Lower leg skin (tissue), 3 donors: ENCODE measurements around the gene NMB.

Source experiments
- POLR2A ChIP-seq, 2 donors: fragments of 450-650 bp; IDR thresholded peaks; one replicate each; pipeline ENCODE4 v1.6.1; 2016 to 2017; ENCODE audit warnings: antibody characterized with exemption in 2 of 2, mild to moderate bottlenecking in 1 of 2, moderate library complexity in 1 of 2
- TF ChIP-seq, protein P1 (sequence below), 3 donors: fragments of 450-650 bp; IDR thresholded peaks; one replicate each; pipeline ENCODE4 v1.5.1; 2016; ENCODE audit warnings: antibody characterized with exemption in 3 of 3, mild to moderate bottlenecking in 3 of 3, moderate library complexity in 2 of 3

DNA sequence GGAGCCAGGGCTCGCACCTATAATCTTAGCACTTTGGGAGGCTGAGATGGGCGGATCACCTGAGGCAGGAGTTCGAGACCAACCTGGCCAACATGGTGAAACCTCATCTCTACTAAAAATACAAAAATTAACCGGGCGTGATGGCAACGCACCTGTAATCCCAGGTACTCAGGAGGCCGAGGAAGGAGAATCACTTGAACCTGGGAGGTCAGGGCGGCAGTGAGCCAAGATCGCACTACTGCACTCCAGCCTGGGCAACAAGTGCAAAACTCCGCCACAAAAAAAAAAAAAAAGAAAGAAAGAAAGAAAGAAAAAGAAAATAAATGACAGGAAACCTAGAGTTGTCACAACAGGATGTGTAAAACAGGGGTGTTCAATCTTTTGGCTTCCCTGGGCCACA is 3.0 kb upstream of the NMB start:
- TF ChIP-seq, protein P1, sequence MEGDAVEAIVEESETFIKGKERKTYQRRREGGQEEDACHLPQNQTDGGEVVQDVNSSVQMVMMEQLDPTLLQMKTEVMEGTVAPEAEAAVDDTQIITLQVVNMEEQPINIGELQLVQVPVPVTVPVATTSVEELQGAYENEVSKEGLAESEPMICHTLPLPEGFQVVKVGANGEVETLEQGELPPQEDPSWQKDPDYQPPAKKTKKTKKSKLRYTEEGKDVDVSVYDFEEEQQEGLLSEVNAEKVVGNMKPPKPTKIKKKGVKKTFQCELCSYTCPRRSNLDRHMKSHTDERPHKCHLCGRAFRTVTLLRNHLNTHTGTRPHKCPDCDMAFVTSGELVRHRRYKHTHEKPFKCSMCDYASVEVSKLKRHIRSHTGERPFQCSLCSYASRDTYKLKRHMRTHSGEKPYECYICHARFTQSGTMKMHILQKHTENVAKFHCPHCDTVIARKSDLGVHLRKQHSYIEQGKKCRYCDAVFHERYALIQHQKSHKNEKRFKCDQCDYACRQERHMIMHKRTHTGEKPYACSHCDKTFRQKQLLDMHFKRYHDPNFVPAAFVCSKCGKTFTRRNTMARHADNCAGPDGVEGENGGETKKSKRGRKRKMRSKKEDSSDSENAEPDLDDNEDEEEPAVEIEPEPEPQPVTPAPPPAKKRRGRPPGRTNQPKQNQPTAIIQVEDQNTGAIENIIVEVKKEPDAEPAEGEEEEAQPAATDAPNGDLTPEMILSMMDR (IDR thresholded peaks at IDR 0.05), result no peak
- TF ChIP-seq POLR2A (IDR thresholded peaks at IDR 0.05), result no peak
